ENCODE measurements around the gene GID8.

GID8 gene

GRCh38 chr20:62924442-62925075, 13.4 kb upstream of the GID8 start:
- no peak for TF ChIP-seq CTCF (IDR thresholded peaks at IDR 0.05; ENCODE audit: insufficient read depth, low read length, poor library complexity, severe bottlenecking)
- DNase-seq (ENCODE audit: extremely low read depth, insufficient read length) = no peak
- H3K36me3 ChIP-seq (ENCODE audit: control insufficient read depth, insufficient read depth, low read length) = no peaks in the 10 kb centered on the region
- H3K27me3 ChIP-seq (replicated peaks; ENCODE audit: control insufficient read depth, insufficient read depth, low read length) = no peaks in the 10 kb centered on the region
- H3K4me3 ChIP-seq (replicated peaks; ENCODE audit: low read depth, low read length) = peak overlapping the region; percentile 90

- H3K4me3 ChIP-seq (replicated peaks; ENCODE audit: low read depth, low read length) = peak overlapping the region; percentile 90
- no peaks in the 10 kb centered on the region for H3K27me3 ChIP-seq (replicated peaks; ENCODE audit: control insufficient read depth, insufficient read depth, low read length)
- no peak for TF ChIP-seq CTCF (IDR thresholded peaks at IDR 0.05; ENCODE audit: insufficient read depth, low read length, poor library complexity, severe bottlenecking)
- no peaks in the 10 kb centered on the region for H3K36me3 ChIP-seq (ENCODE audit: control insufficient read depth, insufficient read depth, low read length)
- DNase-seq (ENCODE audit: extremely low read depth, insufficient read length) = no peak
Observed at GRCh38 chr20:62925076-62925419, 12.9 kb upstream of the GID8 start.

- peak; percentile 71 for DNase-seq (ENCODE audit: extremely low read depth, insufficient read length)
- no peak for TF ChIP-seq CTCF (IDR thresholded peaks at IDR 0.05; ENCODE audit: insufficient read depth, low read length, poor library complexity, severe bottlenecking)
- no peaks in the 10 kb centered on the region for H3K36me3 ChIP-seq (ENCODE audit: control insufficient read depth, insufficient read depth, low read length)
- no peaks in the 10 kb centered on the region for H3K27me3 ChIP-seq (replicated peaks; ENCODE audit: control insufficient read depth, insufficient read depth, low read length)
- H3K4me3 ChIP-seq (replicated peaks; ENCODE audit: low read depth, low read length) = peak overlapping the region; percentile 90
Observed at GRCh38 chr20:62925420-62926228, 12.3 kb upstream of the GID8 start.

GRCh38 chr20:62926229-62927127, 11.5 kb upstream of the GID8 start, which contains the start of gene DIDO1:
DIDO1 (minus strand) TSS chr20:62926505.
- no peak for TF ChIP-seq CTCF (IDR thresholded peaks at IDR 0.05; ENCODE audit: insufficient read depth, low read length, poor library complexity, severe bottlenecking)
- Histone ChIP-seq H3K27me3 (replicated peaks; ENCODE audit: control insufficient read depth, insufficient read depth, low read length) (no peaks in the 10 kb centered on the region), H3K36me3 (ENCODE audit: control insufficient read depth, insufficient read depth, low read length) (no peaks in the 10 kb centered on the region), H3K4me3 (replicated peaks; ENCODE audit: low read depth, low read length) (peak within 1 kb of the TSS; percentile 90)
- peak; percentile 95 for DNase-seq (ENCODE audit: extremely low read depth, insufficient read length)

- no peak for DNase-seq (ENCODE audit: extremely low read depth, insufficient read length)
- Histone ChIP-seq H3K36me3 (ENCODE audit: control insufficient read depth, insufficient read depth, low read length) (no peaks in the 10 kb centered on the region), H3K27me3 (replicated peaks; ENCODE audit: control insufficient read depth, insufficient read depth, low read length) (no peaks in the 10 kb centered on the region), H3K4me3 (replicated peaks; ENCODE audit: low read depth, low read length) (peak overlapping the region; percentile 90)
- no peak for TF ChIP-seq CTCF (IDR thresholded peaks at IDR 0.05; ENCODE audit: insufficient read depth, low read length, poor library complexity, severe bottlenecking)
Observed at GRCh38 chr20:62927128-62927705, 10.7 kb upstream of the GID8 start.
